IMR-90 (cell line): Measurements from ENCODE around the gene CLSTN3.

Source experiments
- BHLHE40 ChIP-seq: fragments of 150-350 bp; IDR thresholded peaks from 2 replicates; pipeline ENCODE4 v1.6.1; 2016; ENCODE audit warnings: mild to moderate bottlenecking, low read depth, low read length
- CEBPB ChIP-seq: IDR thresholded peaks from 2 replicates; pipeline ENCODE4 v1.6.1; 2012; ENCODE audit warnings: low read depth, low read length, improper control_type of control experiment
- MXI1 ChIP-seq: IDR thresholded peaks from 2 replicates; pipeline ENCODE4 v1.6.1; 2012; ENCODE audit warnings: low read depth, mild to moderate bottlenecking, low read length, moderate library complexity, borderline replicate concordance
- NFE2L2 ChIP-seq: fragments of 150-350 bp; IDR thresholded peaks from 2 replicates; pipeline ENCODE4 v1.6.1; 2016; ENCODE audit warnings: low read depth, mild to moderate bottlenecking, low read length
- POLR2A ChIP-seq: IDR thresholded peaks from 2 replicates; pipeline ENCODE4 v1.6.1; 2012; ENCODE audit warnings: mild to moderate bottlenecking, low read depth, low read length
- RAD21 ChIP-seq: IDR thresholded peaks from 2 replicates; pipeline ENCODE4 v1.6.1; 2012; ENCODE audit warnings: low read length, improper control_type of control experiment
- RFX5 ChIP-seq: IDR thresholded peaks from 2 replicates; pipeline ENCODE4 v1.8.0; 2012; ENCODE audit warnings: low read depth, mild to moderate bottlenecking, low read length, moderate library complexity
- TF ChIP-seq, protein P1 (sequence below): conservative IDR thresholded peaks from 2 replicates; pipeline ENCODE4 v1.5.1; 2012; ENCODE audit warnings: mild to moderate bottlenecking, low read depth, low read length, improper control_type of control experiment
- TF ChIP-seq, protein P2 (sequence below): fragments of 150-350 bp; IDR thresholded peaks from 2 replicates; pipeline ENCODE4 v1.6.1; 2017; ENCODE audit warnings: mild to moderate bottlenecking, antibody characterized with exemption, low read length, low read depth
- TF ChIP-seq, protein P3 (sequence below): fragments of 150-350 bp; IDR thresholded peaks from 2 replicates; pipeline ENCODE4 v1.6.1; 2016; ENCODE audit warnings: low read depth, mild to moderate bottlenecking, low read length, moderate library complexity, borderline replicate concordance

DNA sequence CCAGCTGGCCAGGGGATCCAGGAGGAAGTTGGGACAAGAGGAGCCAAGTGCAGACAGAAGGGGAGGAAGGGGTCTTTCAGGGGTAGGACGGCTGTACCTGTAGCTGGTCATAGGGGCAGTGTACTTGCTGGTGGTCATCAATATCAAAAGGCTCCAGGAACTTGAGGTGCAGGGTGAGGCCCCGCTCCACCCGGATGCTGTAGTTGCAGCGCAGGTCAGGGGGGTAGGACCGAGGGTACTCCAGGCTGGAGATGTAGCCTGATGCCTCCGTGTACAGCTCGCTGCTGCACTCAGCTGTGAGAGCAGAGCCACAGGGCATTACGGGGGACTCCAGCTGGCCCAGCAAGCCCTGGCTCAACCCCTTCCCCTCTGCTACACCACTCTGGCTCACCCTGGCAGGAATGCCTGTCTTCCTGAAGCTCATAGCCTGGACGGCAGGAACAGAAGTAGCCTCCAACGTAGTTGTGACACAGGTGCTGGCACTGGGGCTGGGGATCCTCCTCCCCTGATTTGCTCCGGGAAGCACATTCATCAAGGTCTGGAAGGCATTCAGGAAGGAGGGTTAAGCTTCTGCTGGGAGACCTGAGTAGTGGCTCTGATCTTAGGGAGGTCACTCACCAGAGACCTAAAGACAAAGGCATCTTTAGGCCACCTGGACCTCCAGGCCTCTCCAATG is 40.8 kb upstream of the CLSTN3 start:
- TF ChIP-seq, protein P1, sequence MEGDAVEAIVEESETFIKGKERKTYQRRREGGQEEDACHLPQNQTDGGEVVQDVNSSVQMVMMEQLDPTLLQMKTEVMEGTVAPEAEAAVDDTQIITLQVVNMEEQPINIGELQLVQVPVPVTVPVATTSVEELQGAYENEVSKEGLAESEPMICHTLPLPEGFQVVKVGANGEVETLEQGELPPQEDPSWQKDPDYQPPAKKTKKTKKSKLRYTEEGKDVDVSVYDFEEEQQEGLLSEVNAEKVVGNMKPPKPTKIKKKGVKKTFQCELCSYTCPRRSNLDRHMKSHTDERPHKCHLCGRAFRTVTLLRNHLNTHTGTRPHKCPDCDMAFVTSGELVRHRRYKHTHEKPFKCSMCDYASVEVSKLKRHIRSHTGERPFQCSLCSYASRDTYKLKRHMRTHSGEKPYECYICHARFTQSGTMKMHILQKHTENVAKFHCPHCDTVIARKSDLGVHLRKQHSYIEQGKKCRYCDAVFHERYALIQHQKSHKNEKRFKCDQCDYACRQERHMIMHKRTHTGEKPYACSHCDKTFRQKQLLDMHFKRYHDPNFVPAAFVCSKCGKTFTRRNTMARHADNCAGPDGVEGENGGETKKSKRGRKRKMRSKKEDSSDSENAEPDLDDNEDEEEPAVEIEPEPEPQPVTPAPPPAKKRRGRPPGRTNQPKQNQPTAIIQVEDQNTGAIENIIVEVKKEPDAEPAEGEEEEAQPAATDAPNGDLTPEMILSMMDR = no peak
- TF ChIP-seq POLR2A = no peak
- TF ChIP-seq NFE2L2 = no peak
- TF ChIP-seq, protein P2, sequence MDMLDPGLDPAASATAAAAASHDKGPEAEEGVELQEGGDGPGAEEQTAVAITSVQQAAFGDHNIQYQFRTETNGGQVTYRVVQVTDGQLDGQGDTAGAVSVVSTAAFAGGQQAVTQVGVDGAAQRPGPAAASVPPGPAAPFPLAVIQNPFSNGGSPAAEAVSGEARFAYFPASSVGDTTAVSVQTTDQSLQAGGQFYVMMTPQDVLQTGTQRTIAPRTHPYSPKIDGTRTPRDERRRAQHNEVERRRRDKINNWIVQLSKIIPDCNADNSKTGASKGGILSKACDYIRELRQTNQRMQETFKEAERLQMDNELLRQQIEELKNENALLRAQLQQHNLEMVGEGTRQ = no peak
- TF ChIP-seq RAD21 = no peak
- no peak for TF ChIP-seq CEBPB
- TF ChIP-seq, protein P3, sequence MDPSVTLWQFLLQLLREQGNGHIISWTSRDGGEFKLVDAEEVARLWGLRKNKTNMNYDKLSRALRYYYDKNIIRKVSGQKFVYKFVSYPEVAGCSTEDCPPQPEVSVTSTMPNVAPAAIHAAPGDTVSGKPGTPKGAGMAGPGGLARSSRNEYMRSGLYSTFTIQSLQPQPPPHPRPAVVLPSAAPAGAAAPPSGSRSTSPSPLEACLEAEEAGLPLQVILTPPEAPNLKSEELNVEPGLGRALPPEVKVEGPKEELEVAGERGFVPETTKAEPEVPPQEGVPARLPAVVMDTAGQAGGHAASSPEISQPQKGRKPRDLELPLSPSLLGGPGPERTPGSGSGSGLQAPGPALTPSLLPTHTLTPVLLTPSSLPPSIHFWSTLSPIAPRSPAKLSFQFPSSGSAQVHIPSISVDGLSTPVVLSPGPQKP = no peak
- no peak for TF ChIP-seq BHLHE40
- no peak for TF ChIP-seq MXI1
- TF ChIP-seq RFX5 = no peak
